ENCODE data around the gene OARD1.
"Not testable (repeated sequence)": the region's sequence is repeated elsewhere in the genome, so short reads cannot be mapped to it uniquely, and the experiment has no call there.

The OARD1 gene

GRCh38 chr6:41071923-41072835 lies at the start of gene OARD1:
Gene OARD1, minus strand, starts transcription at chr6:41072356. Its CDS starts 722 bp downstream, at chr6:41071634.
- DNase-seq = peak; percentile 100

GRCh38 chr6:41120058-41120457 lies 47.9 kb upstream of the OARD1 start:
- no peak for DNase-seq

GRCh38 chr6:41119508-41119907 lies 47.4 kb upstream of the OARD1 start:
- DNase-seq = no peak

GRCh38 chr6:41115027-41115426 lies 42.9 kb upstream of the OARD1 start:
- not testable (repeated sequence) for DNase-seq

GRCh38 chr6:41111017-41111416 lies 38.9 kb upstream of the OARD1 start:
- no peak for DNase-seq

- DNase-seq = no peak
These were observed 31.7 kb upstream of the OARD1 start for GRCh38 chr6:41103847-41104246.

- DNase-seq = peak; percentile 14
These were observed 28.7 kb upstream of the OARD1 start for GRCh38 chr6:41100871-41101287.

GRCh38 chr6:41098366-41098765 lies 26.2 kb upstream of the OARD1 start:
- DNase-seq = no peak

- no peak for DNase-seq
These were observed 25.4 kb upstream of the OARD1 start for GRCh38 chr6:41097467-41098090.

- no peak for DNase-seq
These were observed 21.6 kb upstream of the OARD1 start for GRCh38 chr6:41093729-41094128.

GRCh38 chr6:41092421-41093140 lies 20.4 kb upstream of the OARD1 start:
- no peak for DNase-seq

- no peak for DNase-seq
These were observed 18.9 kb upstream of the OARD1 start for GRCh38 chr6:41090841-41091761.

- DNase-seq = no peak
These were observed 16.3 kb upstream of the OARD1 start for GRCh38 chr6:41088451-41088850.

- DNase-seq = no peak
These were observed 13.0 kb upstream of the OARD1 start for GRCh38 chr6:41085182-41085581.

- no peak for DNase-seq
These were observed 10.9 kb upstream of the OARD1 start for GRCh38 chr6:41083072-41083471.

- DNase-seq = no peak
These were observed 8.5 kb upstream of the OARD1 start for GRCh38 chr6:41080621-41081020.

- DNase-seq = no peak
These were observed 6.9 kb upstream of the OARD1 start for GRCh38 chr6:41079080-41079479.

GRCh38 chr6:41078101-41078500 lies 5.9 kb upstream of the OARD1 start:
- no peak for DNase-seq

- no peak for DNase-seq
These were observed 5.4 kb upstream of the OARD1 start for GRCh38 chr6:41077536-41077935.

- no peak for DNase-seq
These were observed 3.8 kb upstream of the OARD1 start for GRCh38 chr6:41075651-41076626.

Data from stimulated activated naive CD4-positive, alpha-beta T cell treated with Interleukin-2 at 50 U/mL for 16 hours (primary cell).